Measurements from ENCODE around the gene UGT1A8.

GRCh38 chr2:233775414-233775813 is 158.0 kb downstream of the UGT1A8 start:
- TF ChIP-seq EZH2 (optimal IDR thresholded peaks at IDR 0.05; ENCODE audit: low read depth, low read length) (no peak), EZH2phosphoT487 (IDR thresholded peaks at IDR 0.05; ENCODE audit: low read length) (no peak)
